WTC11 (cell line): Measurements from ENCODE around the gene SOX5. TPM values are rescaled to one million over a fixed set of nuclear protein-coding genes. Genes with fewer than 3 reads are reported as not detected.

Source experiments
- ATAC-seq: fragments of 200-7000 bp; cut with Tn5 transposase; 2 replicates; pipeline ENCODE4 v1.10.0; 2021; ENCODE audit warnings: mild to moderate bottlenecking, moderate library complexity
- CTCF ChIA-PET: fragments of 300-600 bp; sonication (Branson Sonifier 250); formaldehyde crosslinking; loops from one replicate; lab custom pipeline; 2021; ENCODE audit warnings: antibody characterized with exemption; lab: Charles Lee
- POLR2A ChIA-PET: fragments of 350-600 bp; sonication (Branson Sonifier 250); formaldehyde crosslinking; loops from one replicate; lab custom pipeline; 2021; ENCODE audit warnings: antibody characterized with exemption; lab: Charles Lee
- DNase-seq: peaks from one replicate; pipeline ENCODE4 v3.0.0; 2021; ENCODE audit warnings: low spot score
- H3K27ac Mint-ChIP-seq: 2 replicates; pipeline ENCODE4 v1.8.0; 2021; ENCODE audit warnings: mixed read lengths
- H3K27me3 Mint-ChIP-seq: 2 replicates; pipeline ENCODE4 v1.8.0; 2021; ENCODE audit warnings: low read depth, mild to moderate bottlenecking, moderate library complexity, mixed read lengths
- H3K36me3 Mint-ChIP-seq: 2 replicates; pipeline ENCODE4 v1.8.0; 2021; ENCODE audit warnings: mixed read lengths
- H3K4me1 Mint-ChIP-seq: 2 replicates; pipeline ENCODE4 v1.8.0; 2022; ENCODE audit warnings: mixed read lengths
- H3K4me3 Mint-ChIP-seq: 2 replicates; pipeline ENCODE4 v1.8.0; 2021; ENCODE audit warnings: mild to moderate bottlenecking, moderate library complexity, mixed read lengths
- H3K9me3 Mint-ChIP-seq: 2 replicates; pipeline ENCODE4 v1.8.0; 2021; ENCODE audit warnings: mixed read lengths
- AR ChIP-seq: fragments of 250-450 bp; sonication (Bioruptor Pico); IDR thresholded peaks from 2 replicates; pipeline ENCODE4 v1.9.0; 2021; ENCODE audit warnings: mild to moderate bottlenecking
- CREB1 ChIP-seq: sonication (generic); formaldehyde crosslinking; IDR thresholded peaks from 2 replicates; pipeline ENCODE4 v1.8.0; 2023; ENCODE audit warnings: mild to moderate bottlenecking, missing genetic modification reagents
- ESRRA ChIP-seq: sonication (generic); formaldehyde crosslinking; IDR thresholded peaks from 2 replicates; pipeline ENCODE4 v1.8.1; 2022; ENCODE audit warnings: mild to moderate bottlenecking, missing genetic modification reagents, borderline replicate concordance
- GABPB1 ChIP-seq: sonication (generic); formaldehyde crosslinking; IDR thresholded peaks from 2 replicates; pipeline ENCODE4 v1.8.1; 2023; ENCODE audit warnings: mild to moderate bottlenecking, missing genetic modification reagents
- GTF2I ChIP-seq: fragments of 250-450 bp; sonication (Bioruptor Pico); conservative IDR thresholded peaks from 2 replicates; pipeline ENCODE4 v1.4.0; 2021; ENCODE audit warnings: mild to moderate bottlenecking
- IRF2 ChIP-seq: sonication (generic); formaldehyde crosslinking; IDR thresholded peaks from 2 replicates; pipeline ENCODE4 v1.8.0; 2022; ENCODE audit warnings: low read depth, missing genetic modification reagents, borderline replicate concordance
- NFATC4 ChIP-seq: fragments of 250-450 bp; sonication (Bioruptor Pico); IDR thresholded peaks from 2 replicates; pipeline ENCODE4 v1.9.0; 2021; ENCODE audit warnings: mild to moderate bottlenecking
- TEAD4 ChIP-seq: sonication (generic); formaldehyde crosslinking; IDR thresholded peaks from 2 replicates; pipeline ENCODE4 v1.8.0; 2022; ENCODE audit warnings: mild to moderate bottlenecking, missing genetic modification reagents
- TP53 ChIP-seq: sonication (generic); formaldehyde crosslinking; IDR thresholded peaks from 2 replicates; pipeline ENCODE4 v1.8.1; 2023; ENCODE audit warnings: mild to moderate bottlenecking, missing genetic modification reagents
- ZNF232 ChIP-seq: sonication (generic); formaldehyde crosslinking; IDR thresholded peaks from 2 replicates; pipeline ENCODE4 v1.8.0; 2022; ENCODE audit warnings: mild to moderate bottlenecking, missing genetic modification reagents
- ZNF423 ChIP-seq: fragments of 250-450 bp; sonication (Bioruptor Pico); IDR thresholded peaks from 2 replicates; pipeline ENCODE4 v2.1.2; 2022; ENCODE audit warnings: mild to moderate bottlenecking, moderate library complexity
- total RNA-seq: library from RNA; stranded (reverse); gene quantifications from 3 replicates; pipeline ENCODE4 v1.2.3, GENCODE V29; 2021
- TF ChIP-seq, protein P1 (sequence below): fragments of 250-450 bp; sonication (Bioruptor Pico); IDR thresholded peaks from 2 replicates; pipeline ENCODE4 v1.9.0; 2021; ENCODE audit warnings: mild to moderate bottlenecking, borderline replicate concordance
- TF ChIP-seq, protein P2 (sequence below): sonication (generic); formaldehyde crosslinking; IDR thresholded peaks from 2 replicates; pipeline ENCODE4 v1.8.0; 2022; ENCODE audit warnings: mild to moderate bottlenecking, missing genetic modification reagents
- TF ChIP-seq, protein P3 (sequence below): fragments of 250-450 bp; sonication (Bioruptor Pico); IDR thresholded peaks from 2 replicates; pipeline ENCODE4 v1.9.0; 2021; ENCODE audit warnings: moderate library complexity, mild to moderate bottlenecking, inconsistent platforms, borderline replicate concordance
- TF ChIP-seq, protein P4 (sequence below): fragments of 250-450 bp; sonication (Bioruptor Pico); IDR thresholded peaks from 2 replicates; pipeline ENCODE4 v1.8.0; 2021; ENCODE audit warnings: mild to moderate bottlenecking
- TF ChIP-seq, protein P5 (sequence below): sonication (generic); formaldehyde crosslinking; IDR thresholded peaks from 2 replicates; pipeline ENCODE4 v1.8.1; 2022; ENCODE audit warnings: mild to moderate bottlenecking, moderate library complexity, missing genetic modification reagents
- TF ChIP-seq, protein P6 (sequence below): sonication (generic); formaldehyde crosslinking; IDR thresholded peaks from 2 replicates; pipeline ENCODE4 v1.8.1; 2022; ENCODE audit warnings: low read depth, mild to moderate bottlenecking, moderate library complexity, missing genetic modification reagents, borderline replicate concordance
- TF ChIP-seq, protein P7 (sequence below): sonication (generic); formaldehyde crosslinking; IDR thresholded peaks from 2 replicates; pipeline ENCODE4 v1.8.1; 2023; ENCODE audit warnings: mild to moderate bottlenecking, missing genetic modification reagents
- TF ChIP-seq, protein P8 (sequence below): sonication (generic); formaldehyde crosslinking; IDR thresholded peaks from 2 replicates; pipeline ENCODE4 v1.8.0; 2022; ENCODE audit warnings: mild to moderate bottlenecking, missing genetic modification reagents

The SOX5 gene
- total RNA-seq, 1 experiment from 2014 or later, result 2.3 TPM

DNA sequence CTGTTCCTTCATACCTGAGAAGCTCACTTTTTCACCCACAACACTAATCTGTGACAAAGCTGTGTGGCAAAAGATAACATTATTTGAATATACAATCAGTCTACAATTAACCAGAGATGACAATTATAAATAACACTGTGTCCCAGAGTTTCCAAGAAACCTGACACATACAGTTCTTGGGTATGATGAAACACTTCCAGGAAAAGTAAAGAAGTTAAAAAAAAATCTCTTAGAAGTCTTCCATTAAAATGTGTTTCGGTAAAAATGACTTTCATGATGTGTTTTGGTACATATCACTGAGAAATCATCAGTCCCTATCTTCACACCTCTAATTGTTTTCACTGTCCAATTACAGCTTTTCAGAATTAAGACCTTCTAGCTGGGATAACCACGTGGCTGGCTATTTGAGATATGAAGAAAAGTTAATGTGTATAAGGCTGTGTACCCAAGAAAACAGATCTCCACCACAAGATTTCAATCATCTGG is 390.2 kb downstream of the SOX5 start:
- no peak for DNase-seq
- Mint-ChIP-seq H3K4me3 (no peak overlapping the region), H3K36me3 (no peaks in the 10 kb centered on the region), H3K9me3 (no peaks in the 10 kb centered on the region), H3K27me3 (no peaks in the 10 kb centered on the region), H3K27ac (no peak overlapping the region), H3K4me1 (peaks cover 16% of the 10 kb centered on the region)
- ATAC-seq, result no peak
- CTCF ChIA-PET, result no interaction called here
- POLR2A ChIA-PET, result no interaction called here
- TF ChIP-seq, protein P1, sequence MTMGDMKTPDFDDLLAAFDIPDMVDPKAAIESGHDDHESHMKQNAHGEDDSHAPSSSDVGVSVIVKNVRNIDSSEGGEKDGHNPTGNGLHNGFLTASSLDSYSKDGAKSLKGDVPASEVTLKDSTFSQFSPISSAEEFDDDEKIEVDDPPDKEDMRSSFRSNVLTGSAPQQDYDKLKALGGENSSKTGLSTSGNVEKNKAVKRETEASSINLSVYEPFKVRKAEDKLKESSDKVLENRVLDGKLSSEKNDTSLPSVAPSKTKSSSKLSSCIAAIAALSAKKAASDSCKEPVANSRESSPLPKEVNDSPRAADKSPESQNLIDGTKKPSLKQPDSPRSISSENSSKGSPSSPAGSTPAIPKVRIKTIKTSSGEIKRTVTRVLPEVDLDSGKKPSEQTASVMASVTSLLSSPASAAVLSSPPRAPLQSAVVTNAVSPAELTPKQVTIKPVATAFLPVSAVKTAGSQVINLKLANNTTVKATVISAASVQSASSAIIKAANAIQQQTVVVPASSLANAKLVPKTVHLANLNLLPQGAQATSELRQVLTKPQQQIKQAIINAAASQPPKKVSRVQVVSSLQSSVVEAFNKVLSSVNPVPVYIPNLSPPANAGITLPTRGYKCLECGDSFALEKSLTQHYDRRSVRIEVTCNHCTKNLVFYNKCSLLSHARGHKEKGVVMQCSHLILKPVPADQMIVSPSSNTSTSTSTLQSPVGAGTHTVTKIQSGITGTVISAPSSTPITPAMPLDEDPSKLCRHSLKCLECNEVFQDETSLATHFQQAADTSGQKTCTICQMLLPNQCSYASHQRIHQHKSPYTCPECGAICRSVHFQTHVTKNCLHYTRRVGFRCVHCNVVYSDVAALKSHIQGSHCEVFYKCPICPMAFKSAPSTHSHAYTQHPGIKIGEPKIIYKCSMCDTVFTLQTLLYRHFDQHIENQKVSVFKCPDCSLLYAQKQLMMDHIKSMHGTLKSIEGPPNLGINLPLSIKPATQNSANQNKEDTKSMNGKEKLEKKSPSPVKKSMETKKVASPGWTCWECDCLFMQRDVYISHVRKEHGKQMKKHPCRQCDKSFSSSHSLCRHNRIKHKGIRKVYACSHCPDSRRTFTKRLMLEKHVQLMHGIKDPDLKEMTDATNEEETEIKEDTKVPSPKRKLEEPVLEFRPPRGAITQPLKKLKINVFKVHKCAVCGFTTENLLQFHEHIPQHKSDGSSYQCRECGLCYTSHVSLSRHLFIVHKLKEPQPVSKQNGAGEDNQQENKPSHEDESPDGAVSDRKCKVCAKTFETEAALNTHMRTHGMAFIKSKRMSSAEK (CRISPR knock-in tag), result no peak
- TF ChIP-seq, protein P2, sequence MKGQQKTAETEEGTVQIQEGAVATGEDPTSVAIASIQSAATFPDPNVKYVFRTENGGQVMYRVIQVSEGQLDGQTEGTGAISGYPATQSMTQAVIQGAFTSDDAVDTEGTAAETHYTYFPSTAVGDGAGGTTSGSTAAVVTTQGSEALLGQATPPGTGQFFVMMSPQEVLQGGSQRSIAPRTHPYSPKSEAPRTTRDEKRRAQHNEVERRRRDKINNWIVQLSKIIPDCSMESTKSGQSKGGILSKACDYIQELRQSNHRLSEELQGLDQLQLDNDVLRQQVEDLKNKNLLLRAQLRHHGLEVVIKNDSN (CRISPR knock-in tag), result no peak
- TF ChIP-seq GTF2I (CRISPR knock-in tag) (no peak), CREB1 (no peak), ZNF423 (CRISPR knock-in tag) (no peak), ESRRA (CRISPR knock-in tag) (no peak)
- TF ChIP-seq, protein P3, sequence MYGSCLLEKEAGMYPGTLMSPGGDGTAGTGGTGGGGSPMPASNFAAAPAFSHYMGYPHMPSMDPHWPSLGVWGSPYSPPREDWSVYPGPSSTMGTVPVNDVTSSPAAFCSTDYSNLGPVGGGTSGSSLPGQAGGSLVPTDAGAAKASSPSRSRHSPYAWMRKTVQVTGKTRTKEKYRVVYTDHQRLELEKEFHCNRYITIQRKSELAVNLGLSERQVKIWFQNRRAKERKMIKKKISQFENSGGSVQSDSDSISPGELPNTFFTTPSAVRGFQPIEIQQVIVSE (CRISPR knock-in tag), result no peak
- TF ChIP-seq, protein P4, sequence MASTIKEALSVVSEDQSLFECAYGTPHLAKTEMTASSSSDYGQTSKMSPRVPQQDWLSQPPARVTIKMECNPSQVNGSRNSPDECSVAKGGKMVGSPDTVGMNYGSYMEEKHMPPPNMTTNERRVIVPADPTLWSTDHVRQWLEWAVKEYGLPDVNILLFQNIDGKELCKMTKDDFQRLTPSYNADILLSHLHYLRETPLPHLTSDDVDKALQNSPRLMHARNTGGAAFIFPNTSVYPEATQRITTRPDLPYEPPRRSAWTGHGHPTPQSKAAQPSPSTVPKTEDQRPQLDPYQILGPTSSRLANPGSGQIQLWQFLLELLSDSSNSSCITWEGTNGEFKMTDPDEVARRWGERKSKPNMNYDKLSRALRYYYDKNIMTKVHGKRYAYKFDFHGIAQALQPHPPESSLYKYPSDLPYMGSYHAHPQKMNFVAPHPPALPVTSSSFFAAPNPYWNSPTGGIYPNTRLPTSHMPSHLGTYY, result no peak
- TF ChIP-seq, protein P5, sequence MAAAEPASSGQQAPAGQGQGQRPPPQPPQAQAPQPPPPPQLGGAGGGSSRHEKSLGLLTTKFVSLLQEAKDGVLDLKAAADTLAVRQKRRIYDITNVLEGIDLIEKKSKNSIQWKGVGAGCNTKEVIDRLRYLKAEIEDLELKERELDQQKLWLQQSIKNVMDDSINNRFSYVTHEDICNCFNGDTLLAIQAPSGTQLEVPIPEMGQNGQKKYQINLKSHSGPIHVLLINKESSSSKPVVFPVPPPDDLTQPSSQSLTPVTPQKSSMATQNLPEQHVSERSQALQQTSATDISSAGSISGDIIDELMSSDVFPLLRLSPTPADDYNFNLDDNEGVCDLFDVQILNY (CRISPR knock-in tag), result no peak

DNA sequence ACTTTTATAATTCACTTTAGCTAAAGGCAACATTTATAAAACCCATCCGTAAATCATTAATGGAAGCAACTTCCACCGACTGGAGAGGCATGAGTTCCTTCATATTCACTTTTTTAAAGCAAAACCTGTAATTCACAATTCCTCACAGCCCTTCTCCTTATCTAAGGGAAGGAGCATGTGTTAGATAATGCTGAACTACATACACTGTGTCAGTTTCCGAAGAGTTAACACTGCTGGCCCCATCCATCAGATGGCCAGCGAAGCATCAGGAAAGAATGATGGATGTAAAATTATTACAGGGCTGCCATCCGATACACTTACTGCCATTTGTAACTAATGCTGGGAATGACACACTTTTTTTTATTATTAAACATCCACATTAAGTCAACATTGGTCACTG is 392.8 kb downstream of the SOX5 start:
- no peak overlapping the region for H3K4me3 Mint-ChIP-seq
- POLR2A ChIA-PET, result no interaction called here
- ATAC-seq (no peak), DNase-seq (no peak)
- CTCF ChIA-PET, result no interaction called here
- no peak overlapping the region for H3K27ac Mint-ChIP-seq
- H3K36me3 Mint-ChIP-seq, result no peaks in the 10 kb centered on the region
- no peaks in the 10 kb centered on the region for H3K27me3 Mint-ChIP-seq
- H3K4me1 Mint-ChIP-seq, result peaks cover 9% of the 10 kb centered on the region
- H3K9me3 Mint-ChIP-seq, result no peaks in the 10 kb centered on the region
- TF ChIP-seq TEAD4 (CRISPR knock-in tag) (no peak), TP53 (CRISPR knock-in tag) (no peak), IRF2 (CRISPR knock-in tag) (no peak), GABPB1 (CRISPR knock-in tag) (no peak), AR (CRISPR knock-in tag) (no peak), NFATC4 (CRISPR knock-in tag) (no peak), ZNF232 (no peak)
- TF ChIP-seq, protein P6, sequence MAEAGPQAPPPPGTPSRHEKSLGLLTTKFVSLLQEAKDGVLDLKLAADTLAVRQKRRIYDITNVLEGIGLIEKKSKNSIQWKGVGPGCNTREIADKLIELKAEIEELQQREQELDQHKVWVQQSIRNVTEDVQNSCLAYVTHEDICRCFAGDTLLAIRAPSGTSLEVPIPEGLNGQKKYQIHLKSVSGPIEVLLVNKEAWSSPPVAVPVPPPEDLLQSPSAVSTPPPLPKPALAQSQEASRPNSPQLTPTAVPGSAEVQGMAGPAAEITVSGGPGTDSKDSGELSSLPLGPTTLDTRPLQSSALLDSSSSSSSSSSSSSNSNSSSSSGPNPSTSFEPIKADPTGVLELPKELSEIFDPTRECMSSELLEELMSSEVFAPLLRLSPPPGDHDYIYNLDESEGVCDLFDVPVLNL (CRISPR knock-in tag), result no peak
- TF ChIP-seq, protein P7, sequence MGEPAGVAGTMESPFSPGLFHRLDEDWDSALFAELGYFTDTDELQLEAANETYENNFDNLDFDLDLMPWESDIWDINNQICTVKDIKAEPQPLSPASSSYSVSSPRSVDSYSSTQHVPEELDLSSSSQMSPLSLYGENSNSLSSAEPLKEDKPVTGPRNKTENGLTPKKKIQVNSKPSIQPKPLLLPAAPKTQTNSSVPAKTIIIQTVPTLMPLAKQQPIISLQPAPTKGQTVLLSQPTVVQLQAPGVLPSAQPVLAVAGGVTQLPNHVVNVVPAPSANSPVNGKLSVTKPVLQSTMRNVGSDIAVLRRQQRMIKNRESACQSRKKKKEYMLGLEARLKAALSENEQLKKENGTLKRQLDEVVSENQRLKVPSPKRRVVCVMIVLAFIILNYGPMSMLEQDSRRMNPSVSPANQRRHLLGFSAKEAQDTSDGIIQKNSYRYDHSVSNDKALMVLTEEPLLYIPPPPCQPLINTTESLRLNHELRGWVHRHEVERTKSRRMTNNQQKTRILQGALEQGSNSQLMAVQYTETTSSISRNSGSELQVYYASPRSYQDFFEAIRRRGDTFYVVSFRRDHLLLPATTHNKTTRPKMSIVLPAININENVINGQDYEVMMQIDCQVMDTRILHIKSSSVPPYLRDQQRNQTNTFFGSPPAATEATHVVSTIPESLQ (CRISPR knock-in tag), result no peak
- TF ChIP-seq, protein P8, sequence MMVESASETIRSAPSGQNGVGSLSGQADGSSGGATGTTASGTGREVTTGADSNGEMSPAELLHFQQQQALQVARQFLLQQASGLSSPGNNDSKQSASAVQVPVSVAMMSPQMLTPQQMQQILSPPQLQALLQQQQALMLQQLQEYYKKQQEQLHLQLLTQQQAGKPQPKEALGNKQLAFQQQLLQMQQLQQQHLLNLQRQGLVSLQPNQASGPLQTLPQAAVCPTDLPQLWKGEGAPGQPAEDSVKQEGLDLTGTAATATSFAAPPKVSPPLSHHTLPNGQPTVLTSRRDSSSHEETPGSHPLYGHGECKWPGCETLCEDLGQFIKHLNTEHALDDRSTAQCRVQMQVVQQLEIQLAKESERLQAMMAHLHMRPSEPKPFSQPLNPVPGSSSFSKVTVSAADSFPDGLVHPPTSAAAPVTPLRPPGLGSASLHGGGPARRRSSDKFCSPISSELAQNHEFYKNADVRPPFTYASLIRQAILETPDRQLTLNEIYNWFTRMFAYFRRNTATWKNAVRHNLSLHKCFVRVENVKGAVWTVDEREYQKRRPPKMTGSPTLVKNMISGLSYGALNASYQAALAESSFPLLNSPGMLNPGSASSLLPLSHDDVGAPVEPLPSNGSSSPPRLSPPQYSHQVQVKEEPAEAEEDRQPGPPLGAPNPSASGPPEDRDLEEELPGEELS (CRISPR knock-in tag), result no peak
